ENCODE measurements around the gene EIF1.

The EIF1 gene

DNA sequence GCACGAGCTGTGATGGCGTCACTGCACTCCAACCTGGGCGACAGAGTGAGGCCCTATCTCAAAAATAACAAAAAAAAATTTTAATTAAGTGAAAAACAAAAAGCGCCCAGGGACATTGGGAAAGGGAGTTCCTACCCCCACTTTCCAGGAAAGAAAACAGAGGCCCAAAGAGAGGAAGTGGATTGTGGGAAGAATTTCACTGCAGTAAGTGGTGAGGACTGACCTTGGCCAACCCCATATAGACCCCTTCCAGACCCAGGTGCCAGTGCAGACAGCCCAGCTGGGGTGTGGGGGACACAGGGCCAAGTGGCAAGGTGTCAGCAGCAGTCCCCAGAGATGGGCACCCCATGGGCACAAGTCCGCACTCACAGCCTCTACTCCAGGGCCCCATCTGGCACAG, 35.3 kb upstream of the EIF1 start:
- Histone ChIP-seq H4K91ac (ENCODE audit: low read depth, low read length, poor library complexity) (no peak overlapping the region), H3K18ac (ENCODE audit: low read length) (peak overlapping the region; percentile 84), H3K9me3 (replicated peaks in 1 of 2; ENCODE audit: control insufficient read depth in 2 of 2, insufficient read depth in 1 of 2, low read depth in 1 of 2, low read length in 2 of 2) (peaks cover 0 to 3% of the 10 kb centered on the region in 2 donors), H2BK12ac (ENCODE audit: low read length) (no peak overlapping the region), H3K14ac (ENCODE audit: low read length) (peak overlapping the region; percentile 47), H3K27me3 (ENCODE audit: control insufficient read depth in 3 of 3, insufficient read depth in 3 of 3, low read depth in 1 of 3, low read length in 3 of 3) (peaks cover 0 to 38% (median 2%) of the 10 kb centered on the region in 3 experiments), H3K23ac (ENCODE audit: low read depth, low read length, poor library complexity) (peak overlapping the region; percentile 1), H2AK5ac (ENCODE audit: low read depth, low read length) (no peak overlapping the region), H2BK120ac (ENCODE audit: low read depth, low read length) (no peak overlapping the region), H3K4me2 (ENCODE audit: insufficient read depth, low read length, poor library complexity, severe bottlenecking) (no peak overlapping the region), H3K36me3 (replicated peaks in 1 of 2; ENCODE audit: control insufficient read depth in 2 of 2, insufficient read depth in 2 of 2, low read length in 2 of 2) (no peaks in the 10 kb centered on the region), H3K27ac (replicated peaks; ENCODE audit: low read length) (no peak overlapping the region), H3K79me1 (ENCODE audit: low read depth, low read length) (no peaks in the 10 kb centered on the region), H3K4me3 (ENCODE audit: low read length in 2 of 2) (no peak overlapping the region), H2BK15ac (ENCODE audit: low read length) (peak overlapping the region; percentile 96), H3K4ac (ENCODE audit: low read length) (peak overlapping the region; percentile 81), H3K9ac (ENCODE audit: low read depth, low read length, poor library complexity) (no peak overlapping the region), H2BK5ac (ENCODE audit: low read length) (no peak overlapping the region), H3K4me1 (ENCODE audit: control insufficient read depth in 2 of 2, insufficient read depth in 1 of 2, low read depth in 1 of 2, low read length in 2 of 2) (peaks cover 1 to 19% of the 10 kb centered on the region in 2 donors), H2AFZ (ENCODE audit: low read length) (no peak overlapping the region), H4K8ac (ENCODE audit: low read depth, low read length) (no peak overlapping the region)
- WGBS, 2 donors (ENCODE audit: extremely low coverage in 2 of 2, insufficient read length in 2 of 2, insufficient replicate concordance in 1 of 2), result no CpG with 5 or more reads among the region's 5 CpGs
- DNase-seq (ENCODE audit: low spot score), result no peak

DNA sequence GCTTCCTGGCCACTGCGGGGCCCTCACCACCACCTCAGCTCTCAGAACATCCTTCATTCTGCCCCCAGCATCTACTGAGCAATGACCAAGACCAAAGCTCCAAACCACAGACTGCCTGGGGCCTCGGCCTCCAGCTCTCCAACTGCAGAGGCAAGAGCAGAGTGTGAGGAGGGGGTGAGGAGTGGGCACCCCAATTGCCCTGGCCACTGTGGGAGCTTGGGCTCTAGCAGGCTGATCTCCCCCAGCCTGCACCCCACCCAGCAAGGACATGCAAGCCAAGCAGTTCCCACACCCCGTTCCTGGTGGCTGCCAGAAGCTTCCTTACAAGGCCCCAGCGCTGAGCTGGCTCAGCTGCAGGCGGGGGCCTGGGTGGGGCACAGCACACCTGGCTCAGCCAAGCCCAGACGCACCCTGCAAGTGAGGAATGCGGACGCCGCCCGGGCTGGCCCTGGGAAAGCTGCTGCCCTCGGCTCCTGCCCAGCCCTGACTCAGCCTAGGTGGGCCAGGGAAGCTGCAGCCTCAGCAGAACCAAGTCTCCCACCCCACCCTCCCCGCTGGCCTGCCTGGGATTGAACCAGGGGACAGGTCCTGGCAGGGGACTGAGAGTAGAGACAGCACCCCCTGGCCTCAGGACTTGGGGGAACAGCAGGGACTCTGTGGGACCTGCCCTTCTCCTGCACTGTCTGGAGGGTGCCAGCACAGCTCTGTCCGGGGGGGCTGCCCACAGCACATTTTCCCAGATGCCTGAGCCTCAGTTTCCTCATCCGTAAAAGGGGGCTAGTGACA, 34.6 kb upstream of the EIF1 start:
- Histone ChIP-seq H2BK12ac (ENCODE audit: low read length) (peak overlapping the region; percentile 98), H3K4me1 (ENCODE audit: control insufficient read depth in 2 of 2, insufficient read depth in 1 of 2, low read depth in 1 of 2, low read length in 2 of 2) (peaks cover 0 to 18% of the 10 kb centered on the region in 2 donors), H2BK5ac (ENCODE audit: low read length) (peak overlapping the region; percentile 83), H3K27me3 (ENCODE audit: control insufficient read depth in 3 of 3, insufficient read depth in 3 of 3, low read depth in 1 of 3, low read length in 3 of 3) (peaks cover 0 to 44% (median 2%) of the 10 kb centered on the region in 3 experiments), H3K79me1 (ENCODE audit: low read depth, low read length) (no peaks in the 10 kb centered on the region), H3K4me3 (ENCODE audit: low read length in 2 of 2) (no peak overlapping the region), H3K4ac (ENCODE audit: low read length) (peak overlapping the region; percentile 81), H3K23ac (ENCODE audit: low read depth, low read length, poor library complexity) (peak overlapping the region; percentile 1), H3K9me3 (replicated peaks in 1 of 2; ENCODE audit: control insufficient read depth in 2 of 2, insufficient read depth in 1 of 2, low read depth in 1 of 2, low read length in 2 of 2) (peaks cover 0 to 3% of the 10 kb centered on the region in 2 donors), H3K18ac (ENCODE audit: low read length) (peak overlapping the region; percentile 84), H2AK5ac (ENCODE audit: low read depth, low read length) (peak overlapping the region; percentile 99), H2BK15ac (ENCODE audit: low read length) (peak overlapping the region; percentile 88), H3K27ac (replicated peaks; ENCODE audit: low read length) (no peak overlapping the region), H2BK120ac (ENCODE audit: low read depth, low read length) (peak overlapping the region; percentile 72), H3K4me2 (ENCODE audit: insufficient read depth, low read length, poor library complexity, severe bottlenecking) (no peak overlapping the region), H3K9ac (ENCODE audit: low read depth, low read length, poor library complexity) (no peak overlapping the region), H2AFZ (ENCODE audit: low read length) (no peak overlapping the region), H3K36me3 (replicated peaks in 1 of 2; ENCODE audit: control insufficient read depth in 2 of 2, insufficient read depth in 2 of 2, low read length in 2 of 2) (no peaks in the 10 kb centered on the region), H4K8ac (ENCODE audit: low read depth, low read length) (no peak overlapping the region), H3K14ac (ENCODE audit: low read length) (no peak overlapping the region), H4K91ac (ENCODE audit: low read depth, low read length, poor library complexity) (no peak overlapping the region)
- WGBS, 2 donors (ENCODE audit: extremely low coverage in 2 of 2, insufficient read length in 2 of 2, insufficient replicate concordance in 1 of 2), result no CpG with 5 or more reads among the region's 14 CpGs
- no peak for DNase-seq (ENCODE audit: low spot score)

DNA sequence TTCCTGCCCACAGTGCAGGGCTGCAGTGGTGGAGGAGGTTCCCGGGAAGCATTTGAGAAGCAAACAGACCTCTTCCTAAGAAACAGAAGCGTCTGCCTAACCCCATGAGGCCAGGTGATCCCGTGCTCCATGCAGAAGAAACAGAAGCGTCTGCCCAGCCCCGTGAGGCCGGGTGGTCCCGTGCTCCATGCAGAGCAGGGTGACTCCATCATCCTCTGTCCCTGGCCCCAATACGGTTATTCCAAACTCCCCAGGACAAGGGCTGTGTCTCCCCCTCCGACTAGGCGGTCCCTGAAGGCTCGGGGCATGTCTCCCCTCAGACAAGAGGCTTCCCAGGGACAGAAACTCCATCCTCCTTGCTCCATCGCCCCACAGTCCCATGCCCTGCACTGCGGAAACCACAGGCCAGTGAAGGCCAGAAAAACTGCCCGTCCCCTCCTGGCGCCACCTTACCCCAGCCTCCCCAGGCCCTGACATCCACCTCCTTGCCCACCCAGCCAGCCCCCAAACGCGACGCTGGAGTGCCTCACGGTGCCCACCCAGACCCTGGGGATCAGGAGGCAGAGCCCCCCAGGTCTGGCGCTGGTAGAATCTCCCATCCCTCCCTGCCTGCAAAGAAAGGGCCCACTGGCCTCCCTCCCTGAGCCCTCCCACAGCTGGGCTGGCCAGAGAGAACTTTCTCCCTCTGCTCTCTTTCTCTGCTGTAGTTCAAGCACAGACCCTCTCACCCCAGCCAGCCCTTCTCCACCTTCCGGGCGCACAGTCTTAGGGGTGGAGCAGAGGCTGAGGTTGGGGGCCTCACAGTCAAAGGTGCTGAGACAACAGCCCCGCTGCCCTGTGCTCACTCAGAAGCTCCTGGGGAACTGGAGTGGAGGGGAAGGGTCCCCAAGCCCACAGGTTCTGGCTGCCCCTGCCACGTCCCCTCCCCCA, 33.7 kb upstream of the EIF1 start:
- peak overlapping the region; percentile 99 for H2BK15ac ChIP-seq (ENCODE audit: low read length)
- peaks cover 0 to 18% of the 10 kb centered on the region in 2 donors for H3K4me1 ChIP-seq (ENCODE audit: control insufficient read depth in 2 of 2, insufficient read depth in 1 of 2, low read depth in 1 of 2, low read length in 2 of 2)
- peak overlapping the region; percentile 99 for H3K18ac ChIP-seq (ENCODE audit: low read length)
- H3K36me3 ChIP-seq (replicated peaks in 1 of 2; ENCODE audit: control insufficient read depth in 2 of 2, insufficient read depth in 2 of 2, low read length in 2 of 2), result no peaks in the 10 kb centered on the region
- peak overlapping the region; percentile 94 for H2BK12ac ChIP-seq (ENCODE audit: low read length)
- peak overlapping the region; percentile 89 for H4K91ac ChIP-seq (ENCODE audit: low read depth, low read length, poor library complexity)
- peaks cover 0 to 3% of the 10 kb centered on the region in 2 donors for H3K9me3 ChIP-seq (replicated peaks in 1 of 2; ENCODE audit: control insufficient read depth in 2 of 2, insufficient read depth in 1 of 2, low read depth in 1 of 2, low read length in 2 of 2)
- peak overlapping the region; percentile 72 for H2BK120ac ChIP-seq (ENCODE audit: low read depth, low read length)
- H4K8ac ChIP-seq (ENCODE audit: low read depth, low read length), result peak overlapping the region; percentile 93
- H2AK5ac ChIP-seq (ENCODE audit: low read depth, low read length), result peak overlapping the region; percentile 99
- no peak for DNase-seq (ENCODE audit: low spot score)
- H2BK5ac ChIP-seq (ENCODE audit: low read length), result peak overlapping the region; percentile 83
- H3K79me1 ChIP-seq (ENCODE audit: low read depth, low read length), result no peaks in the 10 kb centered on the region
- peak overlapping the region; percentile 98 for H3K4ac ChIP-seq (ENCODE audit: low read length)
- peak overlapping the region; percentile 67 for H2AFZ ChIP-seq (ENCODE audit: low read length)
- H3K23ac ChIP-seq (ENCODE audit: low read depth, low read length, poor library complexity), result peak overlapping the region; percentile 91
- H3K14ac ChIP-seq (ENCODE audit: low read length), result peak overlapping the region; percentile 98
- H3K27ac ChIP-seq (replicated peaks; ENCODE audit: low read length), result no peak overlapping the region
- H3K27me3 ChIP-seq (ENCODE audit: control insufficient read depth in 3 of 3, insufficient read depth in 3 of 3, low read depth in 1 of 3, low read length in 3 of 3), result peaks cover 0 to 50% (median 2%) of the 10 kb centered on the region in 3 experiments
- no CpG with 5 or more reads among the region's 24 CpGs for WGBS, 2 donors (ENCODE audit: extremely low coverage in 2 of 2, insufficient read length in 2 of 2, insufficient replicate concordance in 1 of 2)
- no peak overlapping the region for H3K4me2 ChIP-seq (ENCODE audit: insufficient read depth, low read length, poor library complexity, severe bottlenecking)
- H3K9ac ChIP-seq (ENCODE audit: low read depth, low read length, poor library complexity), result peak overlapping the region; percentile 80
- no peak overlapping the region for H3K4me3 ChIP-seq (ENCODE audit: low read length in 2 of 2)
